ENCODE data around the gene DOK3.

The DOK3 gene, protein sequence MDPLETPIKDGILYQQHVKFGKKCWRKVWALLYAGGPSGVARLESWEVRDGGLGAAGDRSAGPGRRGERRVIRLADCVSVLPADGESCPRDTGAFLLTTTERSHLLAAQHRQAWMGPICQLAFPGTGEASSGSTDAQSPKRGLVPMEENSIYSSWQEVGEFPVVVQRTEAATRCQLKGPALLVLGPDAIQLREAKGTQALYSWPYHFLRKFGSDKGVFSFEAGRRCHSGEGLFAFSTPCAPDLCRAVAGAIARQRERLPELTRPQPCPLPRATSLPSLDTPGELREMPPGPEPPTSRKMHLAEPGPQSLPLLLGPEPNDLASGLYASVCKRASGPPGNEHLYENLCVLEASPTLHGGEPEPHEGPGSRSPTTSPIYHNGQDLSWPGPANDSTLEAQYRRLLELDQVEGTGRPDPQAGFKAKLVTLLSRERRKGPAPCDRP

DNA sequence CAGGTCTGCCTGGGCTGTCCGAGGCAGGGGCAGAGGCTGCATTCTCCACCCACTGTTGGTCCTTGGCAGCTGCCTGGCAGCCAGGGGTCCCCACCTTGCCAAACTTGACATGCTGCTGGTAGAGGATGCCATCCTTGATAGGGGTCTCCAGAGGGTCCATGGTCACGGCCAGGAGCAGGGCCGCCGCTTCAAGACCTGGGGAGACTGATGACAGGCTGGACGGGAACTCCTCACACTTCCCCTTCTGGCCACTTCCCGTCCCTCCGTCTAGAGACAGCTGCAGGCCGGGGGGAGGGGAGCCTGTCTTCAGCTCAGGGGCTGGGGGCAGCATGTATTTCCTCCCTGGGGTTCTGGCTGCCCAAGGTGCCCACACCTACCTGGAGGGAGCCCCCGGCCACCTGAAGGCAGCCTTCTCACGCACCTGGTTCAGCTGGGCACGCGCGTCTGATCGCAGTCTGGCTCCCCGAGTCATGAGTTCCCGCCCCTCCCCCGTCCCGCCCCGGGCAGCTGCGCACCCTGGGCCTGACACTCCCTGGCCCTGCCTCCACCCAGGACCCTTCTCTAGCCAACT is at the start of gene DOK3:
TSS of gene DOK3 (minus strand) at position 446 of the 571 bp plus-strand sequence. CDS start at position 160, 286 bp downstream.
- DNase-seq (ENCODE audit: low read depth in 2 of 2) = no peak

DNA sequence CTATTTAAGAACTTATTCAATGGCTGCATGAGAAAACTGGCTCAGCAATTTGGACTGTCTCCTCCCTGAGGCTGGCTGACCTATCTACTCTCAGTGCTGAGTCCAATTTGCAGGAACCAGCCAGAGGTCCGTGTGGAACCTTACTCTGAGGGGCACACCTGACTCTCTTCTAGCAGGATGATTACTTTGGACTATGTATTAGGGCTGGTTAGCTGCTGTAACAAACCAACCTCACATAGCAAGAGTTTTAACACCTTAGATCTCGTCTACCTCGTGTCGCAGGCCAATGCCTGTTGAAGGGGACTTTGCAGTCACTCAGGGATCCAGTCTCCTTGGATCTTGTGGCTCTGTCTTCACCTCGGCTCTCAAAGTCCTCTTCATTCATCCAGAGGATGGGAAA is 48.2 kb upstream of the DOK3 start:
- DNase-seq (ENCODE audit: low read depth in 2 of 2) = no peak

DNA sequence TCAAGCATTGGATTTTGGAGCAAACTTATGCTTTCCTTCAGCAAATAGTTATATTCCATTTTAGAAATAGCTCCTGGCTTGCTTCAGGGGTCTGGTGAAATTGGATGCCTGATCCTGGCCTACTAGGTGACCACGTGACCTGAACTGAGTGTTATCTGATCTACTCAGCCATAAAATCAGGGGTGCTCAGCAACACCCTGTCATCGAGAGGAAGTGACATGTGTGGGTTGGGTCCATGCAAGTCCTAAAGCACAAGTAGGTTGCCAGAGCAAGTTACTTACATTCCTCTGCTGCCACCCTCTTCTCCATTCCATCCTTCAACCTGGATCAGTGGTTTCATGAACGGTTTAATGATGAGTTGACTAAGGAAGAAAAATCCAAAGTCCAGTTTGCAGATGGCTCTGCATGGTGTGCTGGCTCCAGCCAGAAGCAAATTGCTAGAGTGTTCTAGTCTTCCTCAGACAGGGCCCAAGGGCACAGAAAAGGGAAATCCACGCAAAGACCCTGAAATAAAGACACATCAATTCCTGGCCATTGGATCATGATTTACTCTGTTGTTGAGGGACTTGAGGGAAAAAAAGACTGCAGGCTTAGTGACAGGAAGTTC is 47.5 kb upstream of the DOK3 start:
- DNase-seq (ENCODE audit: low read depth in 2 of 2) = no peak

DNA sequence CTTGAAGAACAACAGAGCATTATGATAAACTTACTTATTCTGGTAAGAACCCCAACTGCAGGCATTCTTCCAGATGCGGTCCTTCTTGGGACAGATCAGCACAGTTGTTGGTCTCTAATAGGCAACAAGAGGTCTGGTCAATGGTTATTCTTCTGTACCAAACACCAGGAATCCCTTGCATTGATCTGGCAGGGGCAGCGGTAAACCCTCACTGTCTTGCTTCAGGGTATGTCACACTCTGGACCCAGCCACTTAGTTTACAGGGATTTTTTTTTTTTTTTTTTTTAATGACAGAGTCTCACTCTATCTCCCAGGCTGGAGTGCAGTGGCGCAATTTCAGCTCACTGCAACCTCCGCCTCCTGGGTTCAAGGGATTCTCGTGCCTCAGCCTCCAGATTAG is 46.0 kb upstream of the DOK3 start:
- DNase-seq (ENCODE audit: low read depth in 2 of 2) = no peak

DNA sequence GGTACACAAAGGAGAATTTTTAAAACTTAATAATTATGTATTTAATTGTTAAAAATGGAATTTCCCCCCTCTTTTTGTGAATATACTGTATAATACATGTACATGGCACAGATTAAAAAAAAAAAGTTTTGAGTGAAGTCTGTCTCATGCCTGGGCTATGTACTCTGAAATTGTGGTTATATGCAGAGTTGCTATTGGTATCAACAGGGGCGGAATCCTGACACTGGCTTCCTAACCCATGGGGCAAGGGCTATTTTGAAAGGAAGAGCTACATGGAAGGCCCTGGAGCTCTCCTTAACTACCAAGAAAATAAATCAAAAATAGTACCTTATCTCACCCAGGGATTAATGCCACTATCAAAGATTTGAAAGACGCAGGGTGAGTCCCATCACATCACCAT is 45.6 kb upstream of the DOK3 start:
- DNase-seq (ENCODE audit: low read depth in 2 of 2) = no peak

DNA sequence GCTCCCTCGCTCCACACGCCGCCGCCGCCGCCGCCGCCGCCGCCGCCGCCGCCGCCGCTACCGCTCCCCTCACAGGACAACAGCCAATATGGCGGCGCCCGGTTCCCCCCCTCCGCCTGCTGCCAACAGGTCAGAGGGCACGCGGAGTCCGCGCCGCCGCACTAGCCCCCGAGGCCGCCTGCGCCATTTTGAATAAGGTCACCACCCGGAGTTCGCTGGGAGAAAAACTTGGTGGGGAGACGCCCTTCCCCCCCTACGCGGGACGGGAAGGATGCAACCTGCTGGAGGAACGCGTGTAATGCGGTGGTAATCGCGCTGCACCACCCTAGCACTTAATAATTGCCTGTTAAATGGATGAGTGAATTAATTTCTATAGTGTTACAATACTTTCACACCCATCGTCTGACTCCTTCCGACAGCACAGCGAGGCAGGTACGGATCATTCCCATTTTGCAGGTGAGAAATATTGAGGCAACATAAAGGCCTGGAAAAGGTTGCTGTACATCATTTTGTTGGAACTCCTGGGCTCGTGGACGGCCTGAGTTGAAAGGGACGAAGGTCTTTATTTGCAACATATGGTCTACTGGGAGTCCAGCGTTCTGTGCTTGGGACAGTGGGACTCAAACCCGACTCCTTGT is 45.0 kb upstream of the DOK3 start, which contains the start of gene FAM193B:
TSS of gene FAM193B (minus strand) at position 90 of the 638 bp plus-strand sequence. CDS start 105 bp downstream, outside the sequence.
- peak; percentile 94 to 95 for DNase-seq (ENCODE audit: low read depth in 2 of 2)

DNA sequence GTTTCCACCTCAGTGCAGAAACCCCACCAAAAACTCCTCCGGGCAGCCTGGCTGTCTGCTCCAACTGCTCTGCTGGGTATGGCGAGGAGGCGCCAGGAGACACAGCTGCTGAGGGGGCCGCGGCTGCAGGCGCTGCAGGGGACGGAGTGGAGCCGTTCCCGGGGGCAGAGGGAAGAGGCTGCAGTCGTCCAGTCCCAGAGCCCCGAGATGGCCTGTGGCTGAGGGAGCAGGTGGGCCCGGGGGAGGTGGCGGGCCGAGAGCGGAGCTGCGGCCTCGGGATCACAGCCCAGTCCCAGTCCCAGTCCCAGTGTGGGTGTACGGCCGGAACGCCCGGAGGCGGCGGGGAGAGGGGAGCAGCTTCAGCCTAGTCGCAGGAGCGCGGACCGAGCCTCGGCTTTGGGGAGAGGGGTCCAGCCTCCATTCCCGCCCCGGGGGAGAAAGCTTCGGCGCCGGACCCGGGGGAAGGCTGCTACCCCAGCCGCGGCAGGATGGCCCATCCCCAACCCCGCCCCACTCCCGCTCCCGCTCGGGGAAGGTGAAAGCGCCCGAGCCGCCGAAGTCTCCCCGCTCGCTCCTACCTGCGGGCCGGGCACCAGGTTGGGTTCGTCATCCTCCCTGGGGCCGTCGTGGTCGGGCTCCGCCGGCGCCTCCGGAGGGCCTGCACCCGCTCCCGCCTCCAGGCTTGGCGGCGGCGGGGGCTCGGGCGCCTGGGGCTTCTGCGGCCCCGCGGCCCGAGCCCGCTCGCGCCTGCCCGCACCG is 44.2 kb upstream of the DOK3 start:
- peak; percentile 13 to 24 for DNase-seq (ENCODE audit: low read depth in 2 of 2)

DNA sequence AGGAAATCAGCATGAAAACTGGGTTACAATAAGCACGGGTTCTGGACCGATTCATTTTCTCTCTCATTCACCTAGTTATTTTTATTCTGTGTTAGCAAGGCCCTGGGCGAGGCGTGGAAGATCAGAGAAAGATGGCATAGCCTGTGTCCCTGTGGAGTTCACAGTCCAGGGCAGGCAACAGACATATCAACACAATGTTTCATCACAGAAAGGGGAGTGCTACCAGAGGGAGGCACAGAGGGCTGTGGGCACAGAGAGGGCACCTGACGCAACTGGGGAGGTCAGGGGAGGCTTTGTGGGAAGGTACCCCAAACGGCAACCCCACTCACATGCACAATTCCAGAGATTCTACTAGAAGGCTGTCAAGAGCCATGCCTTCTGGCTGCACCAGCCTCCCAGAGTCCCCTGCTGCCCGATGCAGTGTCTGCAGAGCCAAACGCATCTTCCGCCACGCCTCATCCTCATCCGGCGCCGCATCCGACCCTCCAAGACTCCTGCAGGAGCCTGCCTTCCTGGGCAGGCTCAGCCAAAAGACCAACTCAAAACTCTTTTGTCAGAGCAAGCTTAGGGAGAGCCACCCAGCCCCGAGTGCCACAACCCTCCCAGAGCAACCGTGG is 43.3 kb upstream of the DOK3 start:
- no peak for DNase-seq (ENCODE audit: low read depth in 2 of 2)

DNA sequence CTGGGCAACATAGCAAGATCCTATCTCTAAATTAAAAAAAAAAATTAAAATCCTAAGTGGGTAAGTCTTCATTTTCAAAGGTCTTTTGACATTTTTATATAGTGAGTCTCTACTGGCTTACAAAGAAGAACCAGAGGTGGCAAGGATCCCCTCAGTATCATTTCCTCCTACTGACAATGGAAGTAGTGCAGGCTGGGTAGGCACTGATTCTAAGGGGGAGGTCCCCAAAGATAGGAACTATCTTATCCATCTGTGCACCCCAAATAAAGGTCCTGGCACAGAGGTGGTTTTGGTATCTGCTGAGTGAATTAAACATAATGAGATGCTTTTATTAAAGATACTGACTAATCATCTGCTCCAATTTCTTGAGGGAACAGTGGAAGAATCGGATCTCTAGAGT is 40.5 kb upstream of the DOK3 start:
- DNase-seq (ENCODE audit: low read depth in 2 of 2) = no peak

DNA sequence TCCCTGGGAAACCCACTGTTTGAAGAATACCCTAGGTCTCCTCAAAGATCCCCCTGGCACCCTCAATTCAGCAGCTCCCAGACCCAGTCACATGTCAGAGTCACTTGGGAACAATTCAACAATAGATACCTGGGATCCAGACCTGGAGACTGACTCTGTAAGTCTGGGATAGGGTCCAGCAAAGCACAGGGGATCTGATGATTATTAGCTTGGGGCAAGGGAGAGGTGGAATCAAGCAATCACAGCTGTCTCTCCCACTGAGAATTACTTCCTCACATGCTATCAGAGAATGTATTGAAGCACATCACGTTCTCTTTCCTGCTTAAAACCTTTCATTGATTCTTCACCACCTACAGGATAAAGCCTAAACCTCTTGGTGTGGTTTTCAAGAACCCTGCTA is 38.9 kb upstream of the DOK3 start:
- DNase-seq (ENCODE audit: low read depth in 2 of 2) = no peak

DNA sequence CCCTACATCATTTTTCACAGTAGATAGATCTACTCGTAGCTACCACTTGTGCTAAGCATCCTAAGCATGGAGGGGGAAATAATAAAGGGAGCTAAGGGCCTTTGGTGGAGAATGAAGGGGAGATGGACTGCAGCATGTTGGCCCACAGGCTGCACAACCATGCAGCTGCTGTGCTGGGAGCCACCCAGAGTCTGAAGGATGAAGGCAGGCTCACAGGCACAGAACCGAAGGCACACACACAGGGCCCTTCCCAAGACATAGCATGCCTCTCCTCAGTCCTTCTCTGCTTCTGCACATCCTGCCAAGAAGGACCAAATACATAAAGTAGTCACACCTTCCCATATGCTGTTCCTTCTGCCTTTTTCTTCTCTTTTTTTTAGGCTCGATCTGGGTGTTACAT is 38.1 kb upstream of the DOK3 start:
- DNase-seq (ENCODE audit: low read depth in 2 of 2) = no peak

DNA sequence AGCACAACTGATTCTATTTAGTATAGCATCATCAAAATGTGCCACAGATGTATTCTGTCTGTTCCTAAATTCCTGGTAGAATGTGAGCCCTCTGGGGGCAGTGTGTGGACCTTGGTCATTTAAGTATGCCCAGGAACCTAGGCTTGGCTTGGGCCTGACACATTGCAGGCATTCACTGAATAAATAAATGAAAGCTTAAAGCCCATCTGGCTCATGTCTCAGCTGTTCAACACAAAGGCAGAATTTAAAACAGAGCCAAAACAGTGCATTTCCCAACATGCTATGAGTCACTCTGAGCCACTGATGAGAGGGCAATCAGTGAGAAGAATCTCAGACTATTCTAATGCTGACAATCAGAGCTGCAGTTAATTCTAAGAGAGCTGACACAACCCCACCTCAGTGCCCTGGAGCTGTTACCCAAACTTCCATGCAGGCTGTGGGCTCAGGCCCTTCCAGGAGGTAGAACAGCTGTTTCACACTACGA is 36.7 kb upstream of the DOK3 start:
- DNase-seq (ENCODE audit: low read depth in 2 of 2) = no peak

DNA sequence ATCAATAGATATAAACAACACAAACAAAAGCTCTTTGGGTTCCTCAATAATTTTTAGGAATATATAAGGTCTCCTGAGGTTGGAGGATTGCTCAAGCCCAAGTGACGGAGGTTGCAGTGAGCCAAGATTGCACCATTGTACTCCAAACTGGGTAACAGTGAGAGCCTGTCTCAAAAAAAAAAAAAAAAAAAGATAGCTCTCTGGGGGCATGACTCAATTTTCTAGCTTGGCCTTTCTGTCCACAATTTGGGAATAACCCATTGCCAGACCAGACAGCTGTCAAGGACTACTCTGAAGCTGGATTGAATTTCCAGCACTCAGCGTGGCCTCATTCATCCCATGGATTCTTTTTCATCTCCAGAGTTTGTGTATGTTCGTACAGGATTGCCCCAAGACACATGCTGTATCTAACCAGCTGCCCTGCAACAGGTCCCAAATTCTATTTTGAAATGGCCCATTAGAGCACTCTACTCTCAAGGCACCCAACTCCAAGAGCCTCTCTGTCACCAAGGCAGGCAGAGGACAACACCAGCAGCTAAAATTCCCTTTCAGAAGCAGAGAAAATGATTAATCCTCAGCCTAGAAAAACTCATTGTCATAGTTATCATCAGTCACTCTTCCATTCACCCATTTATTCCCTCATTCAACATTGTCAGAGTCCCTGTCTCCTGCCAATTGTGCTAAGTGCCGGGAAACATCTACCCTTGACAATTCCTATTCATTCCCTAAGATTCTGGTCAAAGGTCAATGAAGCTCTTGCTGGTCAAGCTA is 36.0 kb upstream of the DOK3 start:
- no peak for DNase-seq (ENCODE audit: low read depth in 2 of 2)

DNA sequence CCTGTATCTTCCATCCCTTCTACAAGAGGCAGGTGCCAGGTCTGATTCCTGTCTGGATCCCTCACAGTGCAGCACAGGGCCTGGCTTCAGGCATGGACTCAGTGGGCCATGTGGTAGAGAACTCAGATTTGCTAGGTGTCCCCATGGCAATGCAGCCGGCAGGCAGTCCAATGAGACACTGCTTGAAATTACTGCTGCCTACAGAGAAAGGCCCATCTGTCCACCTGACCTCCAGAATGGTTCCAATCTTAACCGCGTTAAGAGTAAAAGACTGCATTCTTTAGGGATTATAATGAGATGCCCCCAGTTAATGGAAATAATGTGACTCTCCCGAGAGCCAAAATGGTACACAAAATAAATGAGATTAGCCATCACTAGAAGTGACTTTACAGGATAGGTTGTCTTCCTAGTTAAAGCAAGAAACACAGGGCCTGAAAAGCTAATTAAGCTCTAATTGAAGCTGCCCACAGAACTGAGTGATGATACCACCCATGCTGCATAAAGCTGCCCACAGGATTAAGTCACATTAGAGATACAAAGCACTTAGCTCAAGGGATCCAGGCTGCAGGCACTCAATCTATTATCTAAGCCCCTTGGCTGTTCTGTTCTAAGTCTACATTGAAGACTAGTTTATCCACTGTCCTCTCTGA is 33.3 kb upstream of the DOK3 start:
- DNase-seq (ENCODE audit: low read depth in 2 of 2) = no peak

DNA sequence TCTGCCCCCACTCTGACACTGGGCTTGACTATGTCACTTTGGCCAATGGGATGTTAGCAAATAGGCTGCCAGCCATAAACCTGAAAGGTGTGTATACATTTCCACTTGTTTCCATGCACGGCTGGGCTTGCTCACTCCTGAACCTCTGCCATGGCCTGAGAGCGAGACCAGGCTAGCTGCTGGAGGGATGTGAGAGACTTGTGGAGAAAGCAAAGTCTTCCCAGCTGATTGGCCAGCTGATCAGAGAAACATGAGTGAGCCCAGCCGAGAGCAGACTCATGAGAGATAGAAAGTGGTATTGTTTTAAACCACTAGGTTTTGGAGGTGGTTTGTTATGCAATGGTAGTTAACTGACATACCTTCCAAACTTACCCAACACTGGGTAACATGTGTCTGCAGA is 30.8 kb upstream of the DOK3 start:
- no peak for DNase-seq (ENCODE audit: low read depth in 2 of 2)

DNA sequence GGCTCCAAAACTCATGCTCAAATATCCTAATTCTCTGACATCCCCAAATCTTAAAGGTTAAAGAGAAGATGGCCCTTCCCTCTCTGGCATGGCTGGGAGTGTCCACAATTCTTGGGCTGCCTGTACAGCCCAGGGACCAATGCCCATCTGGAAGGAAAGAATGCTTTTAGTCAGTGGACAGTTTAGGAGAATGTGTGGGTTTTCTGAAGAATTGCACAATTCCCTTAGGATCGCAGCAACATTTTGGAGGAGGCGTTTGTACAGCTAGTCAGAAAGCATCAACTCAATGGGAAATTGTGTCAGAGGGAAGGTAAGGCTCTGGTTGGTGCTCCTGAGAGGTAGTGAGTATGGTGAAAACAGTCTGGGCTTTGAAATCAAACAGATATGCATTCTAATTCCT is 29.8 kb upstream of the DOK3 start:
- no peak for DNase-seq (ENCODE audit: low read depth in 2 of 2)

DNA sequence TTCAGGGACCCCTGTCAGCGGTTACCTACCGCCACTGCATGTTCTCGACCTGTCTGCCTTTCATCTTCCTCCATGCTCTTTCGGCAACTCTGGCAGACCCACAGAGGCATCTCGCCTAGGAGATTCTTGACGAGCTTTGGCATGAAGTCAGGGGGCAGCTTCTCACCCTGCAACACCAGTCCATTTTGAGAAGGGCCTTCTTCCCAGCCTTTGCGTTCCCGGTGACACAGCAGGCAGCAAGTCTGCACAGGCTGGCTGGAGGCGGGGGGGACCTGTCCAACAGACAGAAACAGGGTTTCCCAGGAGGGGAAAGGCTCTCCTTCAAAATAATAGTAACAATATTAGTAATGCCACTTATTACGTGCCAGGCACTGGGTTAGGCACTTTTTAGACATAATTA is 29.2 kb upstream of the DOK3 start:
- no peak for DNase-seq (ENCODE audit: low read depth in 2 of 2)

DNA sequence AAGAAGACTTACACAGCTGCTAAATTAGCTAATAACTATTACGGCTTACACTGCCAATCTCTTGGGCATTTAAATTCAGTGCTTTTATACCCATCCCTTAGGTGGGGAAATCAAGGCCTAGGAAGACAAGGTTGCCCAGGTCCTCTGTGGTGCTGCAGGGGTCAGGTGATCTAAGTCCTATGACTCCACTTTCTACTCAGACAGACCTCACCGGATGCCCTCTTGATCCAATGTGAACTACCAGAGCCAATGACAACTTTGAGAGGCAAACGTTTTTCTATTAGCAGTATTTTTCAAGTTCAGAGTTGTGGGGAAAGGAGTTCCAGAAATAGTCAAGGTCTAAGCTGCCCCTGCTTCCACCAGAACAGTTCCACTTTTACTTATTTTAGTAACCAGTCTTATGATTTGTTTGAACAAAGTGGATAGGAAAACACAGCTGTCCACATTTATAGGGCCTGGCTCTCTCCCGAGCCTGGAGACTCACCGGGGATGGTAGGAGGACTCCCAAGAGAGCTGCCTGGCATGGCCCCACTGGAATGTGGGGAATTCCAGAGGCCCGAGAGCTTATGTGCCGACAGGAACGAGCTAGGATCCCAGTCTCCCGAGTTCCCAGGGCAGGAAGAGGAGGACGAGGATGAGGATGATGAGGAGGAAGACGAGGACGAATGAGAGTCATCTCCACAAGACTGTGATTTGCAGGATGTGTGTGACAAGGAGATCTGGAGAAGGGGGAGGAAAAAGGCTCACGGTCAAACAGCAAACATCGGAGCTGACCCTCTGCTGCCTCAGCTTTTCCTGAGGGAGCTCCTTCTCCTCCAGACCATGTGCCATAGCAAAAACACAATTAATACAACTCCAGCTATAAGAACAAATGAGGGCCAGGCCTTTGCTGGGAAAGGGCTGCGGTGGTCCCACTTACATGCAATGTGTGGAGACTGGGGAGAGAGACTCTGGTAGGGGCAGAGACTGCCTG is 28.0 kb upstream of the DOK3 start:
- DNase-seq (ENCODE audit: low read depth in 2 of 2) = no peak

DNA sequence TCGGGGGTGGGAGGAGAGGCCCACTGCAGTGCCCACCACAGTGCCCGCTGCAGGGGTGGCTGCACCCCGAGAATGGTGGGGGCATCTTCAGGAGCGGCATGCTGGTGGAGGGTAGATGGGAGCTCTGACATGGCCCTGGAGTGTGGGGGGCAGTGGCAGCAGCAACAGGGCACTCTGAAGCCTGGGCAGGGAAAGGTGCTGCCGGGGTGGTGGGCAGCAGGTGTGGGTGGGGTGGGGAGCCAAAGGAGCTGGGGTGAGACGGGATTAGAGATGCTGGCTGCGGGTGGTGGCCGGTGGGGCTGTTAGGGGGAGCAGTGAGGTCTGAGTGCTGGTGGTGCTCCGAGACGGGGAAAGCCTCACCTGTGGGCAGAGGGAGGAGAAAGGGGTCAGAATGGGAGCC is 26.8 kb upstream of the DOK3 start:
- DNase-seq (ENCODE audit: low read depth in 2 of 2) = no peak
